WERI-Rb-1 (cell line): ENCODE measurements around the gene ZMYM4.

Experiments
- DNase-seq: peaks from one replicate; pipeline ENCODE4 v3.0.0-alpha.2; 2020
- H3K27ac ChIP-seq: fragments of 250-450 bp; sonication (Bioruptor Pico); 2 replicates; pipeline ENCODE4 v1.5.1; 2020; ENCODE audit warnings: mild to moderate bottlenecking, moderate library complexity
- H3K27me3 ChIP-seq: fragments of 250-450 bp; sonication (Bioruptor Pico); 2 replicates; pipeline ENCODE4 v1.5.1; 2021; ENCODE audit warnings: mild to moderate bottlenecking, low read depth, moderate library complexity; ENCODE audit not compliant: insufficient read depth, severe bottlenecking
- H3K36me3 ChIP-seq: fragments of 250-450 bp; sonication (Bioruptor Pico); 2 replicates; pipeline ENCODE4 v1.5.1; 2020; ENCODE audit warnings: mild to moderate bottlenecking, moderate library complexity
- H3K4me3 ChIP-seq: 2 replicates; pipeline ENCODE4 v1.5.1; 2011; ENCODE audit warnings: low read depth, mild to moderate bottlenecking, control low read depth, low read length
- H3K9me3 ChIP-seq: fragments of 250-450 bp; sonication (Bioruptor Pico); 2 replicates; pipeline ENCODE4 v1.5.1; 2021; ENCODE audit warnings: mild to moderate bottlenecking, moderate library complexity; ENCODE audit not compliant: severe bottlenecking
- CTCF ChIP-seq: IDR thresholded peaks from 2 replicates; pipeline ENCODE4 v1.5.1; 2011; ENCODE audit warnings: low read depth, mild to moderate bottlenecking, control low read depth, inconsistent platforms, low read length

Gene ZMYM4

GRCh38 chr1:35298464-35298863 is 30.0 kb downstream of the ZMYM4 start:
- Histone ChIP-seq H3K36me3 (peaks cover 6% of the 10 kb centered on the region), H3K27me3 (no peaks in the 10 kb centered on the region), H3K4me3 (no peak overlapping the region), H3K27ac (no peak overlapping the region), H3K9me3 (no peaks in the 10 kb centered on the region)
- DNase-seq = peak; percentile 24
- TF ChIP-seq CTCF = peak; percentile 42; the same call in 1 of the 2 replicates

GRCh38 chr1:35300376-35300775 is 31.9 kb downstream of the ZMYM4 start:
- Histone ChIP-seq H3K27ac (no peak overlapping the region), H3K36me3 (peaks cover 2% of the 10 kb centered on the region; the same call in 1 of the 2 replicates), H3K4me3 (no peak overlapping the region), H3K27me3 (no peaks in the 10 kb centered on the region), H3K9me3 (no peaks in the 10 kb centered on the region)
- no peak for TF ChIP-seq CTCF
- DNase-seq = no peak

DNA sequence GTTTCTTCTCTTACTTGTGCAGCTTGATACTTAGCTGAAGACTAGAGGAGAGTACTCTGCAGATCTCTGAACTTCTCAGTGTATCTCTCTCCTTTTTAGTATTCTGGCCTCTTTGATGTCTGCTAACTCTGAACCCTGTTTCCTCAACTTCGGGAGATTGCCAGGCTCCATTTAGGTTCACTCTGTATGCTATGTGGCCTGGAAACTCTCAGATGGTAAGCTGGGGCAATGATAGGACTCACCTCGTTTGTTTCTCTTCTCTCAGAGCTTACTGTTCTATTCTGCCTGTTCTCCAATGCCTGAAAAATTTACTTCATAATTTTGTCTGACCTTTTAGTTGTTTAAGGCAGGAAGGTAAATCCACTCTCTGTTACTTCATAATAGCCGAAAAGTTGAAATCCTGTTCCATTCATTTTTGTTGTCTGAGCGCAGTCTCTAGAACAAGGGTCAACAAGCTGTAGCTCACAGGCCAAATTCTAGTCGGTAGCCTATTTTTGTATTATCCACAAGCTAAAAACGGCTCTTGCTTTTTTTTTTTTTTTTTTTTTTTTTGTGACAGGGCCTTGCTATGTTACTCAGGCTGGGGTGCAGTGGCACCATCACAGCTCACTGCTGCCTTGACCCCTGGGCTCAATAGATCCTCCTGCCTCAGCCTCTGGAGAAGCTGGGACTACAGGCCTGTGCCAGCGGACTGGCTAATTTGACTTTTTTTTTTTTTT is 33.3 kb downstream of the ZMYM4 start:
- TF ChIP-seq CTCF = no peak
- Histone ChIP-seq H3K9me3 (no peaks in the 10 kb centered on the region), H3K36me3 (peaks cover 2% of the 10 kb centered on the region; the same call in 1 of the 2 replicates), H3K27ac (no peak overlapping the region), H3K27me3 (no peaks in the 10 kb centered on the region), H3K4me3 (no peak overlapping the region)
- DNase-seq = no peak

GRCh38 chr1:35305383-35305782 is 36.9 kb downstream of the ZMYM4 start:
- Histone ChIP-seq H3K27me3 (no peaks in the 10 kb centered on the region), H3K9me3 (no peaks in the 10 kb centered on the region), H3K4me3 (no peak overlapping the region), H3K27ac (no peak overlapping the region), H3K36me3 (peaks cover 15% of the 10 kb centered on the region)
- no peak for DNase-seq
- no peak for TF ChIP-seq CTCF

- Histone ChIP-seq H3K27ac (no peak overlapping the region), H3K9me3 (no peaks in the 10 kb centered on the region), H3K36me3 (peaks cover 4% of the 10 kb centered on the region), H3K4me3 (no peak overlapping the region), H3K27me3 (no peaks in the 10 kb centered on the region)
- no peak for DNase-seq
- no peak for TF ChIP-seq CTCF
Observed at GRCh38 chr1:35315649-35316048, 47.1 kb downstream of the ZMYM4 start.

DNA sequence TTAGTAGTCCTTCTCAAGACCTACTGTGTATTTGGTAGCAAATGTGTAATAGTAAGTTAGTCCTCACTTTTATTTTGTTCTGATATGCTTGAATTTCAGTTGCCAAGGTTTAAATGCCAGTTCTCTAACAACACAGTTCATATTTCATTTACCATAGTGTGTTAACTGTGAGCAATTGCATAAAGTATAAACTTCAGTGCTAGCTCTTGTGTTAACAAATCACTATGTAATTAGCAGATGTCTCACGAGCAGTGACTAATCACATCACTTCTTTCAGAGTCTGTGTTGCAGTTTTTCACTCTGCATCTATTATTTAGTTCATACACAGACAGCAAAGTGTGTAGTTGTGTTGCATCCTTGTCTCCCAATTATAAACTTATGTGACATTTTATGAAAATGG is 47.8 kb downstream of the ZMYM4 start:
- no peaks in the 10 kb centered on the region for H3K9me3 ChIP-seq
- TF ChIP-seq CTCF = no peak
- H3K27ac ChIP-seq = no peak overlapping the region
- DNase-seq = no peak
- no peaks in the 10 kb centered on the region; the same call in none of the 2 replicates for H3K36me3 ChIP-seq
- H3K27me3 ChIP-seq = no peaks in the 10 kb centered on the region
- no peak overlapping the region for H3K4me3 ChIP-seq
